ENCODE data around the gene ZNF224.

ZNF224 gene

DNA sequence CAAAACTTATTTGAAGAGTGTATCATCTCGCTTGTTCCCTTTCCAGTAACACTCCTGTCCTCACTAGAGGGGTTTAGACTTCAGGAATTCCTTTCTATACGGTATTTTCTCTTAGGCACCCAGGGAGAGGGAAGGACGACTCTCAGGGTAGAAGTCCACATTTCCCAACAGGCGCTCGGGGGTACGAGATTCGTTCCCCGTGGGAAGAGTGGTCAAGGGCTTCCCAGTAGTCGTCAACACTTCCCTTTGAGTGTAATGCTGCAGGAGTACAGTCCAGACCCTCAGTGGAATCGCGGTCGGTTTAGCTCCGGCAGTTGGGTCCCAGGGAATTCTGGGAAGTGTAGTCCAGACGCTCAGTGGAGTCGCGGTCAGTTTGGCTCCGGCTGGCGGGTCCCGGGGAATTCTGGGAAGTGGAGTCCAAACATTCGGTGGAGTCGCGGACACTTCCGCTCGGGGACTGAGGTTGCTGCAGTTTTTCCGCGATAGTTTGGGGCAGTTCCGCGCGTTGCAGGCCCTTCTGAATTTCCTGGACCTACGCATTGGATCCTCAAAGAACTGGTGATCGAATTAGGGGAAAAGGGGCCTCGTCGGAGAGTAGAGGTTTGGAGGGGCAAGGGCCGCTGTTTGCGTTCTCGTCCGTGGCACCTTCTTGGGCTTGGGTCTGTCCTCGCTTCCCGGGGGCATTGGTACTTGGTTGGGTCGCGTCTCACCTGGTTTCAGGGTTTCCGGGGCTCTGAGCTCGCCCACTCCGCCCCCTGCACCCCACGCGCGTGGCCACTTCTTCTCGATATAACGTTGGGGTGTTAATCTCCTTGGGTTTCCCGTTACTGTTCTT lies at the start of gene ZNF224:
ZNF224 (plus strand) TSS at position 431 of the 835 bp plus-strand sequence. CDS start 3,513 bp downstream, outside the sequence.
- peak; percentile 90 for DNase-seq
- in situ Hi-C loops (cut with HindIII; ENCODE audit: low pct_ligation_motif_present, low pct_unique_long_range_greater_than_20kb, low sequenced_read_pairs): no loop called here

DNA sequence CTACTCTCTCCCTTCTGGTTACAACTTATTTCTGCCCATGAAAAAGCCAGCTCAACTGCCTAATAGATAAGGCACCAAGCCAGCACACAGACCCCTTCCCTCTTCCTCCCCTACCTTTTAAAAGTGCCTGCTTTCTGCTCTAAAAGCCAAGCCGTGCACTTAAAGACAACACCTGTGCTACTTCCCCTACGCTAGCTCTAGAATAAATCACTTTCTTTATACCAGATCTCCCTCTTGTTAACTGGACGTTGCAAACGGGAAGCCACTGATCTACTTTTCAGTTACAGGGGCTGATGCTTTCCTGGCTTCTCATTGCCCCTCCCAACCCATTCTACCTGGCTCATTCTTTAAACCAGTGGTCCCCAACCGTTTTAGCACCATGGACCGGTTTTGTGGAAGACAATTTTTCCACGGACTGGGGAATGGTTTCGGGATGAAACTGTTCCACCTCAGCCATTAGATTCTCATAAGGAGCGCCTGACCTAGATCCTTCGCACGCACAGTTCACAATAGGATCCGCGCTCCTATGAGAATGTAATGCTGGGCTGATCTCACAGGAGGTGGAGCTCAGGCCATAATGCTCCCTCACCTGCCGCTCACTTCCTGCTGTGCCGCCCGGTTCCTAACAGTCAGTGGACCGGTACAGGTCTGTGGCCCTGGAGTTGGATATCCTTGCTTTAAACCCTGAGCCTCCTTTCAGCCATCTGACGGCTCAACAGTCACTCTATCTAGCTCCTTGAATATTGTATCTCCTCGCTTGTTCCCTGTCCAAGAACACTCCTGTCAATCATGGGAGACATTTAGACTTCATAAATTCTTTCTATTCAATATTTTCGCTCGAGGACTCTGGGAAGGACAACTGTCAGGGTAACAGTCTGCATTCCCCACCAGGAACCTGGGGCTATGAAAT lies 43.2 kb upstream of the ZNF224 start:
- in situ Hi-C loops (cut with HindIII; ENCODE audit: low pct_ligation_motif_present, low pct_unique_long_range_greater_than_20kb, low sequenced_read_pairs): no loop called here
- DNase-seq: no peak

DNA sequence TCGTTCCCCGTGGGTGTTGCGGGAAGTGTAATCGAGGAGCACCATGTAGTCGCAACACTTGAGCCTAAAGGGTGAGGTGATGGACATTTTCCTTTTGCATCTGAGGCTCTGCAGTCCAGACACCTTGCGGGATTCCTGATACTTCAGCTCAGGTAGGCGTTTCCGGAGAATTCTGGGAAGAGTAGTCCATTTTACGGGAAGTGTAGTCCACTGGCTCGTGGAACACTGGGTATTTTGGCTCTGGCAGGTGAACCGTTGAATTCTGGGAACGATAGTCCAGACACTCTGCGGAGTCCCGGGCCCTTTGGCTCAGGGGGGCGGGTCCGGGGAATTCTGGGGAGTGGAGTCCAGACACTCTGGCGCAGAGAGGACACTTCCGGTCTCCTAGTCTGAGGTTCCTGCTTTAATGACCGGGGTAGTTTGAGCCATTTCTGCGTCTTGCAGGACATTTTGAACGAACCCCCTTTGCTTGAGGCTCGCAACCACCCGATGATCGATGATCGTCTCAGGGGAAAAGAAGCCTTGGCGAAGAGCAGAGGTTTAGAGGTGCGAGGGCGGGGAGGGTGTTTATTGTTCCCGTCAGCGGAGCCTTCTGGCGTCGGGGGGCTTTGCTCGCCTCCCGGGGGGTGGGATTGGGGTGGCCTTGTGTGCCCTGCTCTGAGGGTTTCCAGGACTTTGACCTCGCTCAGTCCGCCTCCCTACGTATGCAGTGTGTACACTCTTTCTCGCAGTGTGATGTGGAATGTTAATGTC lies 42.3 kb upstream of the ZNF224 start, which contains the start of gene ZNF223:
ZNF223 (plus strand) TSS at position 387 of the 753 bp plus-strand sequence. CDS start 3,141 bp downstream, outside the sequence.
- DNase-seq: peak; percentile 90
- in situ Hi-C loops (cut with HindIII; ENCODE audit: low pct_ligation_motif_present, low pct_unique_long_range_greater_than_20kb, low sequenced_read_pairs): no loop called here

DNA sequence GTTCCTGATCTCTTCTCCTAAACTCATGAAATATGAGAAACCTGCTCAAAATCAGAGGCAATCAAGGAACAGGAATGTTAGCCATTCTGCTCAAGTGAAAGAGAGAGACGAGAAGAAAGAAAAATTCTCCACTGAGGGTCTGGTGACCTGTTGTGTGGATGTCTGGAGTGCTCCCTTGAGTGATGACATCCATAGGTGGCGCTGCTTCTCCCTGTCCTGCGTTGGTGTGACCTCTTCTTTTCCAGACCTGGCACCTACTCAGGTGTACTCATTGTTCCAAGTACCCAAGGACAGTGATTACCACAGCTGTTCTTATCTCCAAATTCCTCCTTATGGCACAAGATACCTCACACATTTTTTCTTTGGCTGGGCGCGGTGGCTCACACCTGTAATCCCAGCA lies 38.3 kb upstream of the ZNF224 start:
- no peak for DNase-seq
- in situ Hi-C loops (cut with HindIII; ENCODE audit: low pct_ligation_motif_present, low pct_unique_long_range_greater_than_20kb, low sequenced_read_pairs): no loop called here

DNA sequence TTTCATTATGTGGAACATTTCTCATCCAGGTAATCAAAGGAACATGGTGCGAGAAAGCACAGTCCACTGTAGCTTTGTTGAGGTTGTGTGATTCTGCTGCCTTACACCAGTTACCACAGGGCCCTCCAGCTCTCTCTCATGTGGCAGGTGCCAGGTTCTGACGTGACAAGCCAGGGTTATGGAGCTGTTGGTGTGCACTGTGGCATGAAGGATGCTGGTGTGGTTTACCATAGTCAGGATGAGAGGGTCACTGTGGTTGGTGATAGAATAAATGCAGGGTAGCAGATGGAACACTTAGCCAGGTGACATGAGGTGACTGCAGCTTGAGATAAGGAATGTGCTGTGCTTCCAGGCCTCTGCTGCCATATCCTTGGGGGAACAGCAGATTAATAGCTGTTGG lies 34.9 kb upstream of the ZNF224 start:
- DNase-seq: no peak
- in situ Hi-C loops (cut with HindIII; ENCODE audit: low pct_ligation_motif_present, low pct_unique_long_range_greater_than_20kb, low sequenced_read_pairs): no loop called here

DNA sequence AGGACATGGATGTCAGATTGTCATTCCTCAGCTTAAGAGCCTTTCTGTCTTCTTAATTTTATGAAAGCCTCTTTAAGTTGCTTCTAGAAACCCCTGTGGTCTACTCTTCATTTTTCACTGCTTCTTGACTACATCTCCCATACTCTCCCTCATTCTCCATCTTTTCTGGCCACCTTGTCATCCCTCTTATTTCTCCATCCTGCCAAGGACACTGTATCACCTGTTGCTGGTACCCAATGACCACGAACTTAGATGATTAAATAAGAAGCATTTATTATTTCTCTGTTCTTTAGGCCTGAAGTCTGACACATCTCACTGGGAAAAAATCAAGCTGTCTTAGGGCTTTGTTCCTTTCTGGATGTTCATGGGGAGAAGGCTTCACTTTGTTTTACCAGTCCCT lies 33.1 kb upstream of the ZNF224 start:
- in situ Hi-C loops (cut with HindIII; ENCODE audit: low pct_ligation_motif_present, low pct_unique_long_range_greater_than_20kb, low sequenced_read_pairs): no loop called here
- DNase-seq: no peak

DNA sequence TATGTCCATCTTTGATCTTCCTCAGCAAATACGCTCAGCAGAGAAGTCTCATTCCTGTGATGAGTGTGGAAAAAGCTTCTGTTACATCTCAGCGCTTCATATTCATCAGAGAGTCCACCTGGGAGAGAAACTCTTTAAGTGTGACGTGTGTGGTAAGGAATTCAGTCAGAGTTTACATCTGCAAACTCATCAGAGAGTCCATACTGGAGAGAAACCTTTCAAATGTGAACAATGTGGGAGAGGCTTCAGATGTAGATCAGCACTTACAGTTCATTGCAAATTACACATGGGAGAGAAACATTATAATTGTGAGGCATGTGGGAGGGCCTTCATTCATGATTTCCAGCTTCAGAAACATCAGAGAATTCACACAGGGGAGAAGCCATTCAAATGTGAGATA lies 27.9 kb upstream of the ZNF224 start:
- in situ Hi-C loops (cut with HindIII; ENCODE audit: low pct_ligation_motif_present, low pct_unique_long_range_greater_than_20kb, low sequenced_read_pairs): no loop called here
- no peak for DNase-seq

DNA sequence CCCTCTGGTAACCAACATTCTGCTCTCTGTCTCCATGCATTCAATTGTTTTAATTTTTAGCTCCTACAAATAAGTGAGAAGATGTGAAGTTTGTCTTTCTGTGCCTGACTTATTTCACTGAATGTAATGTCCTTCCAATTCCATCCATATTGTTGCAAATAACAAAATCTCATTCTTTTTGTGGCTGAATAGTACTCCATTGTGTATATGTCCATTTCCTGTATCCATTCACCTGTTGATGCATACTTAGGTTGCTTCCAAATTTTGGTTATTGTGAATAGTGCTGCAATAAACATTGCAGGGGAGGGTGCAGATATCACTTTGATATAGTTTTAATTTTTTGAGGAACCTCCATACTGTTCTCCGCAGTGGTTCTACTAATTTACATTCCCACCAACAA lies 24.7 kb upstream of the ZNF224 start:
- DNase-seq: no peak
- in situ Hi-C loops (cut with HindIII; ENCODE audit: low pct_ligation_motif_present, low pct_unique_long_range_greater_than_20kb, low sequenced_read_pairs): no loop called here

DNA sequence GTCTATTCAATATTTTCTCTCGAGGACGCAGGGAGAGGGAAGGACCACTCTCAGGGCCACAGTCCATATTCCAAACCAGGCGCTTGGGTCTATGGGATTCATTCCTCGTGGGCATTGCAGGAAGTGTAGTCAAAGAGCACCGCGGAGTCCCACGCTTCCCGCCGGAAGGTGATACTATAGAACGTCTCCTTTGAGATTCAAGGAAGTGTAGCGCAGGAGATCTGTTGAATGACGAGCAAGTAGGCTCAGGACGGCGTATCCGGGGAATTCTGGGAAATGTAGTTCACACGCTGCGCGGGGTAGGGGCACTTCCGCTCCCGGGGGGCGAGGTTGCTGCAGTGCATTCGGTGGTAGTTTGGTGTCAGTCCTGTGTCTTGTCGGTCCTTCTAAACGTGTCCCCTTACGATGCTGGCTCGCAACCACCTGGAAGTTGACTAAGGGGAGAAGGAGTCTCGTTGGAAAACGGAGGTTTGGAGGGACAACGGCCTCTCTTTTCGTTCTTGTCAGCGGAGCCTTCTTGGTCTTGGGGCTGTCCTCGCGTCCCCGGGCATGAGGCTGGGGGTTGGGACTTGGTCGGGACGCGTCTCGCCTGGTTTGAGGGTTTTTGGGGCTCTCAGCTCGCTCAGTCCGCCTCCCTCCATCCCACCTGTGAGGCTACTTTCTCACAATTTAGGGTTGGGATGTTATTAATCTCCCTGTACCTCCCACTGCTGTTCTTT lies 22.2 kb upstream of the ZNF224 start, which contains the start of gene ZNF284:
ZNF284 (plus strand) TSS at position 336 of the 719 bp plus-strand sequence. CDS start 4,231 bp downstream, outside the sequence.
- DNase-seq: peak; percentile 87
- in situ Hi-C loops (cut with HindIII; ENCODE audit: low pct_ligation_motif_present, low pct_unique_long_range_greater_than_20kb, low sequenced_read_pairs): no loop called here

DNA sequence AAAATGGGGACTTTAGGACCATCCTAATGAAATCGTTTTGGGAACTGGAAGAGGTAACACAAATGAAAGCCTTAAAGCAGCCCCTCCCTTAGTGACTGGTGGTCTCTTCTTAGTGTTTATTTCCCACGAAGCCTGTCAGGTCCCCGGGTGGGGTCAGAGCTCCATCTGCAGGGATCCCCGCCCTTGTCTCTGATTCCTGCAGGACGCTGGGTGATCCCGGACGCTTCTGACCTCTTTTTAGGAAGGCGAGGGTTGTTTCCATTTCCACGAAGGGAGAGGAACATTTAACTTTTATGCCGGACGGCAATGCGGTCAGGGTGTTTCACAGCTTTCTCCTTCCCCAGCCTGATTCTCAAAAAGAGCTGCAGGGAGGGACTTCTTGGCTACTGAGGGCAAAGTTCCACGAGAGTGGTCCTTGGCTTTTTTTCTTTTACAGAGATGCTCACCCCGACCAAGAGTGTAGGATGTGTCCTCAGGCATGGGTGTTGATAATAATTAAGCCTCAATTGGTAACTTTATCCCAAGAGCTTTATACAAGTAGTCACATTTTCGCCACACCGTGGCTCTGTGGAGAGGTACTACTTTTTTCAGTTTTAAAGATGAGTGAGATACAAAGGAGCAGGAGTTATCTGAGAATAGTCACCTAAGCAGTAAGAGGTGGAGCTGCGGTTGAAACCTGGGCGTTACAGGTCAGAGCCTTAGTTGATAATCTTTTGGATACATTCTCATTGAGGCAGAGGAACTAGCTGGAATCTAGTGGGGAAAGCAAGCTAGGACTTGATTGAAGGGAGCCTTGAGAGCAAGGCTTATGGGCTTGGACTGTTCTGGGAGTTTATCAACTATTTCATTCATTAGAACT lies 21.4 kb upstream of the ZNF224 start:
- peak; percentile 8 for DNase-seq
- in situ Hi-C loops (cut with HindIII; ENCODE audit: low pct_ligation_motif_present, low pct_unique_long_range_greater_than_20kb, low sequenced_read_pairs): no loop called here

DNA sequence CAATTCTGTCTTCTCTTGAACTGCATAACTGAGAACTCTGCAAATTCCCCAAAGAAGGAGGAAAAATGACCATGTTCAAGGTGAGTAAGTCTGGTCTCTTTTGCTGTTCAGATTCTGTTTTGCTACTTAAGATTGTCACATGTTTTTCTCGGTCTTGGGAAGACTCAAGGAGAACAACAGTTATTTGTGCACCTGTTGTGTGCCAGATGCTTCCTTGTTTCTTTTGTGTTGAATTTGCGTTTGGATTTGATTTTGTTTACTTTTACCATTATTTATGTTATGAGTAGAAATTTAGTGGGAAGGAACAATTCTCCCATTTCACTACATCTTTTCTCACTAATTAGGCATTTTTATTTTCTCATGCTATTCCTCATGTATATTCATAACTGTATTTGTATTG lies 17.8 kb upstream of the ZNF224 start:
- no peak for DNase-seq
- in situ Hi-C loops (cut with HindIII; ENCODE audit: low pct_ligation_motif_present, low pct_unique_long_range_greater_than_20kb, low sequenced_read_pairs): no loop called here

DNA sequence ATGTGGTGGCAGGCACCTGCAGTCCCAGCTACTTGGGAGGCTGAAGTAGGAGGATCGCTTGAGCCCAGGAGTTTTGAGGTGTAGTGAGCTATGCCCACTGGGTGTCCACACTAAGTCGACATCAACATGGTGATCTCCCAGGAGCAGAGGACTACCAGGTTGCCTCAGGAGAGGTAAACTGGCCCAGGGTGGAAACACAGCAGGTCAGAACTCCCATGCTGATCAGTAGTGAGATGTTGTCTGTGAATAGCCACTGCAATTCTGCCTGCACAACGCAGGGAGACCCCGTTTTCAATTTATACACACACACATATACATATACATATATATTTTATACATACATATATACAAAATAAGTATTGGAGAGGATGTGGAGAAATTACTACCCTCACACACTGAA lies 2.1 kb upstream of the ZNF224 start:
- in situ Hi-C loops (cut with HindIII; ENCODE audit: low pct_ligation_motif_present, low pct_unique_long_range_greater_than_20kb, low sequenced_read_pairs): no loop called here

DNA sequence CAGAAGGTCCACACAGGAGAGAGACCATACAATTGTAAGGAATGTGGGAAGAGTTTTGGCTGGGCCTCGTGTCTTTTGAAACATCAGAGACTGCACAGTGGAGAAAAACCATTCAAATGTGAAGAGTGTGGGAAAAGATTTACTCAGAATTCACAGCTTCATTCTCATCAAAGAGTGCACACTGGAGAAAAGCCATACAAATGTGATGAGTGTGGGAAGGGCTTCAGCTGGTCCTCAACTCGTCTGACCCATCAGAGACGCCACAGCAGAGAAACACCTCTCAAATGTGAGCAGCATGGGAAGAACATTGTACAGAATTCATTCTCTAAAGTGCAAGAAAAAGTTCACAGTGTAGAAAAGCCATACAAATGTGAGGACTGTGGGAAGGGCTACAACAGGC lies 13.6 kb downstream of the ZNF224 start:
- in situ Hi-C loops (cut with HindIII; ENCODE audit: low pct_ligation_motif_present, low pct_unique_long_range_greater_than_20kb, low sequenced_read_pairs): no loop called here

More for the DNA sequence above, 2.1 kb upstream of the ZNF224 start:
- DNase-seq: no peak

DNA sequence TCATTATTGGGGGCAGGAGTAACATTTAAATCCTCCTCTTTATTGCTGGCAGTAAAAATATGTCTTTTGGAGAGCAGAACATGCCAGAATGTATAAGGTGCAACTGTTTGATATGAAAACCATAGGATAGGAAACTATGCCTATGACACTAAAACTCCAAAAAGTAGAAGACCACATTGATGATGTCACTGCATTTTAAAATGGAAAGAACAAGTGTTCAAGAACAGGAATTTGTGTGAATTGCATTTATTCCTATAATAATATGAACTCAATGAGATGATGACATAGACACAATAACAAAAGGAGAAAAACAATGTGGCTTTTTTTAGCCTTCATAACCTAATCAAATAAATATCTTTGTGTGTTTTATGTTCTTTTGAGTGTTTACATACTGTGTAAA lies 15.3 kb downstream of the ZNF224 start:
- in situ Hi-C loops (cut with HindIII; ENCODE audit: low pct_ligation_motif_present, low pct_unique_long_range_greater_than_20kb, low sequenced_read_pairs): no loop called here
- no peak for DNase-seq

More for the DNA sequence above, 13.6 kb downstream of the ZNF224 start:
- DNase-seq: no peak

DNA sequence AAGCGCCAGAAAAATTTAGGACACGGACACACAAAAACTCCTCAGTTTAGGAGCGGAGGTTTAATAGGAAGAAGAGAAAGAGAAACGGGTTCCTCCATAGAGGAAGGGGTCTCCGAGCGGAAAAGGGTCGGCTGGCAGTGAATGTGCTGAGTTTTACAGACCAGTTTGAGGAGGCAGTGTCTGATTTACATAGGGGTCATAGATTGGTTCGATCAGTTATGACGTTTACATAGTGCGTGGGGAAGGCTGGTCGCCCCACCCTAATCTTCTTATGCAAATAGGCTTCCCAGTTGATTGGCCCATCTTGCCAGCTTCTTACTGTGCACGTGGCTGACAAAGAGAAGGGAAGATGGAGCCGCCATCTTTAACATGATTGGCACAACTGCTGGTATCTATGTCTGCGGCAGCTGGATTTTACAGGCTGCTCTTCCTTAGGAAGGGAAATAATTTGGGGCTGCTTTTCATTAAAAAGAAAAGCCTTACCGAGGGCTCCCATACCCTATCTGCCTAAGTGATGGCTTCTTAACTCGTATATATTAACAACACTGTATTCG lies 17.8 kb downstream of the ZNF224 start:
- no peak for DNase-seq
- in situ Hi-C loops (cut with HindIII; ENCODE audit: low pct_ligation_motif_present, low pct_unique_long_range_greater_than_20kb, low sequenced_read_pairs): no loop called here

DNA sequence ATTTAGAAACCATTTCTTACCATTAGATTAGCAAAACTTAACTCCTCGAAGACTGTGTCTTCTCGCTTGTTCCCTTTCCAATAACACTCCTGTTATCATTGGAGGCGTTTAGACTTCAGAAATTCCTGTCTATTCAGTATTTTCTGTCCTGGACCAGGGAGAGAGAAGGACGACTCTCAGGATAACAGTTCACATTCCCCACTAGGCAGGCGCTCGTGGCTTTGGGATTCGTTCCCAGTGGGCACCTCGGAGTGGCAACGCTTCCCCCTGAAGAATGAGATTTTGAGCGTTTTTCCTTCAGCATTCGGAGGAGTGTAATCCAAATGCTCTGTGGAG lies 18.6 kb downstream of the ZNF224 start:
- in situ Hi-C loops (cut with HindIII; ENCODE audit: low pct_ligation_motif_present, low pct_unique_long_range_greater_than_20kb, low sequenced_read_pairs): no loop called here
- DNase-seq: no peak

All from ACHN (cell line).